ENCODE data around the gene EDDM3A. TPM values are rescaled to one million over a fixed set of nuclear protein-coding genes. Genes with fewer than 3 reads are reported as not detected.

The EDDM3A gene
- polyA plus RNA-seq, 1 donor from 2014 or later: not detected

DNA sequence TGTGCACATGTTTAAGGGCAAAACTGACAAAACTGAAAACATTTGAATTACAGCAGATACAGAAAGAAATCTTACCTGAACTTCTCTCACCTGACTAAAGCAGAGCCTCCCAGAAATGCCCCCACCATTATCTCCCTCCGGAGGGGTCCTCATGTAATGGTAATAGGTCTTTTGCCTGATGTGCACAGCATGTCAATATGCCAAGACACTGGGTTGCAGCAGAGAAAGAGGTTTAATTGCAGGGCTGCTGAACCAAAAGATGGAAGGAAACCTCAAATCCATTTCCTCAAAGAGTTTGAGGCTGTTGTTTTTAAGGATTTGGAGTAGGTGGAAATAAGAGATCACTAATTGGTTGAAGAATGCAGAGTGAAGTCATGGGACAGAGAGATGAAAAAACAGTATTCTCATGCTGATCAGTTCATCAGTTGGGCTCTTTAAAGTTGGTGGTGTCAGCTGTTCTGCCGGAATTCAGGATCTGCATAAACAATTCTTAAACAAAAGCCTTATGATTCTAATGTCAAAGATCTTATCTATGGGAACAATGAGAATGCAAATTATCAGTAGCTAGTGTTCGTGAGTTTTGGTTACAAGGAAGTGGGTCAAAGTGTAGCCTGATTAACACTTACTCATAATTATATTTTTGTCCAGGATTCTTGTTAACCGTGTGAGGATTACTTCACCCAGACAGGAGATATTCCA, 38.9 kb upstream of the EDDM3A start:
- TF ChIP-seq RAD21 (conservative IDR thresholded peaks at IDR 0.05): no peak
- no peak for TF ChIP-seq TAF1 (IDR thresholded peaks at IDR 0.05; ENCODE audit: low read depth)
- TF ChIP-seq EZH2 (IDR thresholded peaks at IDR 0.05; ENCODE audit: borderline replicate concordance, insufficient read depth, low read length, poor library complexity, severe bottlenecking): no peak
- TF ChIP-seq REST (IDR thresholded peaks at IDR 0.05; ENCODE audit: borderline replicate concordance): no peak
- TF ChIP-seq EP300 (conservative IDR thresholded peaks at IDR 0.05; ENCODE audit: poor library complexity, severe bottlenecking): no peak
- TF ChIP-seq MXI1 (conservative IDR thresholded peaks at IDR 0.05; ENCODE audit: poor library complexity, severe bottlenecking): no peak
- TF ChIP-seq POLR2AphosphoS5 (IDR thresholded peaks at IDR 0.05): no peak
- TF ChIP-seq CTCF (IDR thresholded peaks at IDR 0.05; ENCODE audit: poor library complexity, severe bottlenecking): no peak
- no peak for TF ChIP-seq SMC3 (conservative IDR thresholded peaks at IDR 0.05; ENCODE audit: poor library complexity)
- no peaks in the 10 kb centered on the region for H3K9me2 ChIP-seq (ENCODE audit: insufficient read depth, low read length)
- H2AFZ ChIP-seq (ENCODE audit: low read depth, low read length): no peak overlapping the region
- H3K36me3 ChIP-seq (ENCODE audit: insufficient read depth, low read length): no peaks in the 10 kb centered on the region
- H3K4me3 ChIP-seq (ENCODE audit: low read length): no peak overlapping the region
- H3K79me2 ChIP-seq (replicated peaks; ENCODE audit: insufficient read depth, low read length): no peaks in the 10 kb centered on the region
- no peaks in the 10 kb centered on the region for H4K20me1 ChIP-seq (ENCODE audit: insufficient read depth)
- H3F3A ChIP-seq (ENCODE audit: insufficient read depth, low read length, poor library complexity, severe bottlenecking): no peaks in the 10 kb centered on the region
- no peaks in the 10 kb centered on the region for H3K27me3 ChIP-seq (ENCODE audit: insufficient read depth, low read depth, low read length)
- no peak overlapping the region for H3K27ac ChIP-seq (ENCODE audit: low read length)
- no peak overlapping the region for H3K4me2 ChIP-seq (ENCODE audit: low read length)
- H3K9ac ChIP-seq (ENCODE audit: low read length): no peak overlapping the region
- H3K9me3 ChIP-seq (ENCODE audit: low read length): no peaks in the 10 kb centered on the region

- no peaks in the 10 kb centered on the region for H3K9me3 ChIP-seq (ENCODE audit: low read length)
- no peaks in the 10 kb centered on the region for H4K20me1 ChIP-seq (ENCODE audit: insufficient read depth)
- H3K27me3 ChIP-seq (ENCODE audit: insufficient read depth, low read depth, low read length): no peaks in the 10 kb centered on the region
- H3K9me2 ChIP-seq (ENCODE audit: insufficient read depth, low read length): no peaks in the 10 kb centered on the region
- H3K9ac ChIP-seq (ENCODE audit: low read length): no peak overlapping the region
- H3K36me3 ChIP-seq (ENCODE audit: insufficient read depth, low read length): no peaks in the 10 kb centered on the region
- no peak overlapping the region for H3K27ac ChIP-seq (ENCODE audit: low read length)
- no peak overlapping the region for H3K4me3 ChIP-seq (ENCODE audit: low read length)
- H3F3A ChIP-seq (ENCODE audit: insufficient read depth, low read length, poor library complexity, severe bottlenecking): no peaks in the 10 kb centered on the region
- H3K4me2 ChIP-seq (ENCODE audit: low read length): no peak overlapping the region
- H2AFZ ChIP-seq (ENCODE audit: low read depth, low read length): no peak overlapping the region
- no peak for TF ChIP-seq POLR2AphosphoS5 (IDR thresholded peaks at IDR 0.05)
- TF ChIP-seq SMC3 (conservative IDR thresholded peaks at IDR 0.05; ENCODE audit: poor library complexity): no peak
- no peak for TF ChIP-seq TAF1 (IDR thresholded peaks at IDR 0.05; ENCODE audit: low read depth)
- TF ChIP-seq REST (IDR thresholded peaks at IDR 0.05; ENCODE audit: borderline replicate concordance): no peak
- no peak for TF ChIP-seq MXI1 (conservative IDR thresholded peaks at IDR 0.05; ENCODE audit: poor library complexity, severe bottlenecking)
- TF ChIP-seq EP300 (conservative IDR thresholded peaks at IDR 0.05; ENCODE audit: poor library complexity, severe bottlenecking): no peak
- no peak for TF ChIP-seq CTCF (IDR thresholded peaks at IDR 0.05; ENCODE audit: poor library complexity, severe bottlenecking)
- no peak for TF ChIP-seq RAD21 (conservative IDR thresholded peaks at IDR 0.05)
- no peak for TF ChIP-seq EZH2 (IDR thresholded peaks at IDR 0.05; ENCODE audit: borderline replicate concordance, insufficient read depth, low read length, poor library complexity, severe bottlenecking)
- no peaks in the 10 kb centered on the region for H3K79me2 ChIP-seq (replicated peaks; ENCODE audit: insufficient read depth, low read length)
Measured at GRCh38 chr14:20707622-20708021, 38.1 kb upstream of the EDDM3A start.
